GM18519 (cell line): ENCODE data around the gene MEX3A.

ENCODE experiments used
- ATAC-seq: cut with Tn5 transposase; IDR thresholded peaks from one replicate; pipeline ENCODE4 v1.9.1; 2021; ENCODE audit warnings: mild to moderate bottlenecking, moderate library complexity; ENCODE audit not compliant: unreplicated experiment, low FRiP score

The MEX3A gene

GRCh38 chr1:156103521-156103947 is 21.3 kb upstream of the MEX3A start:
- no peak for ATAC-seq

GRCh38 chr1:156102633-156103511 is 20.6 kb upstream of the MEX3A start:
- no peak for ATAC-seq

- ATAC-seq = no peak
Observed at GRCh38 chr1:156101880-156102279, 19.6 kb upstream of the MEX3A start.

- no peak for ATAC-seq
Observed at GRCh38 chr1:156100205-156100995, 18.1 kb upstream of the MEX3A start.

- ATAC-seq = no peak
Observed at GRCh38 chr1:156099282-156099681, 17.0 kb upstream of the MEX3A start.

- ATAC-seq = no peak
Observed at GRCh38 chr1:156098784-156099183, 16.5 kb upstream of the MEX3A start.

GRCh38 chr1:156097499-156098178 is 15.4 kb upstream of the MEX3A start:
- no peak for ATAC-seq

GRCh38 chr1:156096640-156097391 is 14.6 kb upstream of the MEX3A start:
- ATAC-seq = no peak

GRCh38 chr1:156095906-156096508 is 13.7 kb upstream of the MEX3A start:
- ATAC-seq = no peak

GRCh38 chr1:156091610-156092009 is 9.3 kb upstream of the MEX3A start:
- ATAC-seq = no peak

- no peak for ATAC-seq
Observed at GRCh38 chr1:156090840-156091188, 8.5 kb upstream of the MEX3A start.

- no peak for ATAC-seq
Observed at GRCh38 chr1:156090138-156090839, 8.0 kb upstream of the MEX3A start.

- ATAC-seq = no peak
Observed at GRCh38 chr1:156089704-156090103, 7.4 kb upstream of the MEX3A start.

- no peak for ATAC-seq
Observed at GRCh38 chr1:156086256-156086662, 4.0 kb upstream of the MEX3A start.

- ATAC-seq = no peak
Observed at GRCh38 chr1:156083800-156084790, 1.8 kb upstream of the MEX3A start.

GRCh38 chr1:156081917-156082308 is 352 bp downstream of the MEX3A start:
- no peak for ATAC-seq

- no peak for ATAC-seq
Observed at GRCh38 chr1:156081180-156081916, 917 bp downstream of the MEX3A start.

- ATAC-seq = no peak
Observed at GRCh38 chr1:156080863-156081179, 1.4 kb downstream of the MEX3A start.
